Head of caudate nucleus (tissue), 42 donors: ENCODE data around the gene HNRNPA0.
"Not testable (repeated sequence)": the region's sequence is repeated elsewhere in the genome, so short reads cannot be mapped to it uniquely, and the experiment has no call there.

Source experiments
- DNase-seq, 42 donors: peaks; one replicate each; pipeline versions ENCODE4 v3.0.0 to v3.0.0-alpha.2; 2020 to 2021; ENCODE audit warnings: mixed read lengths in 7 of 42
- intact Hi-C: fragments of 100-400 bp; cut with DNase I; formaldehyde crosslinking; loops from one replicate; pipeline ENCODE4 v1.15.0; 2022

Gene HNRNPA0

GRCh38 chr5:137754188-137754960 lies at the start of gene HNRNPA0:
TSS of gene HNRNPA0 (minus strand) at chr5:137754363. CDS start at chr5:137754066, 297 bp downstream.
- DNase-seq: peak; percentile 95 to 99 (median 98)

GRCh38 chr5:137802282-137803210 lies 48.4 kb upstream of the HNRNPA0 start:
- no peak for DNase-seq
- intact Hi-C loops: no loop called here

More at GRCh38 chr5:137754188-137754960, at the start of gene HNRNPA0:
- intact Hi-C loops: loop anchor here (10.0 kb wide), 1 partner anchor 380 kb away; the partner anchor contains the start of gene NME5

- DNase-seq: no peak
- intact Hi-C loops: no loop called here
Measured at GRCh38 chr5:137800700-137801411, 46.7 kb upstream of the HNRNPA0 start.

- no peak for DNase-seq
- intact Hi-C loops: no loop called here
Measured at GRCh38 chr5:137796279-137796678, 42.1 kb upstream of the HNRNPA0 start.

GRCh38 chr5:137794863-137795262 lies 40.7 kb upstream of the HNRNPA0 start:
- no peak for DNase-seq
- intact Hi-C loops: no loop called here

- DNase-seq: no peak
- intact Hi-C loops: no loop called here
Measured at GRCh38 chr5:137792303-137792702, 38.1 kb upstream of the HNRNPA0 start.

- intact Hi-C loops: no loop called here
- peak in 1 of 42 donors; percentile 7 for DNase-seq
Measured at GRCh38 chr5:137791799-137792198, 37.6 kb upstream of the HNRNPA0 start.

- peak in 2 of 42 donors; percentile 15 to 16 for DNase-seq
- intact Hi-C loops: no loop called here
Measured at GRCh38 chr5:137791387-137791786, 37.2 kb upstream of the HNRNPA0 start.

- intact Hi-C loops, DNase-seq: not testable (repeated sequence)
Measured at GRCh38 chr5:137788560-137788959, 34.4 kb upstream of the HNRNPA0 start.

GRCh38 chr5:137782984-137783536 lies 28.9 kb upstream of the HNRNPA0 start:
- peak in 10 of 42 donors; percentile 5 to 31 (median 18) for DNase-seq
- intact Hi-C loops: no loop called here

- no peak for DNase-seq
- intact Hi-C loops: no loop called here
Measured at GRCh38 chr5:137782055-137782454, 27.9 kb upstream of the HNRNPA0 start.

GRCh38 chr5:137778772-137779564 lies 24.8 kb upstream of the HNRNPA0 start:
- peak in 6 of 42 donors; percentile 5 to 55 (median 28) for DNase-seq
- intact Hi-C loops: no loop called here

GRCh38 chr5:137767937-137768336 lies 13.8 kb upstream of the HNRNPA0 start:
- intact Hi-C loops: not testable (repeated sequence)

GRCh38 chr5:137761566-137761965 lies 7.4 kb upstream of the HNRNPA0 start:
- no peak for DNase-seq
- intact Hi-C loops: no loop called here

More at GRCh38 chr5:137767937-137768336, 13.8 kb upstream of the HNRNPA0 start:
- not testable (repeated sequence) for DNase-seq

- no peak for DNase-seq
- intact Hi-C loops: no loop called here
Measured at GRCh38 chr5:137760719-137761516, 6.8 kb upstream of the HNRNPA0 start.

- no peak for DNase-seq
- intact Hi-C loops: no loop called here
Measured at GRCh38 chr5:137760294-137760693, 6.1 kb upstream of the HNRNPA0 start.

- intact Hi-C loops: loop anchor here (10.0 kb wide), 1 partner anchor 376 kb away; the partner anchor contains the start of gene NME5
- no peak for DNase-seq
Measured at GRCh38 chr5:137758715-137759306, 4.6 kb upstream of the HNRNPA0 start.
